SK-N-MC (cell line): ENCODE measurements around the gene PPHLN1.

ENCODE experiments used
- DNase-seq: peaks from one replicate; pipeline ENCODE4 v3.0.0-alpha.2; 2011; ENCODE audit warnings: low read depth, low spot score
- H3K27ac ChIP-seq: fragments of 200-600 bp; sonication (generic); 2 replicates; pipeline ENCODE4 v1.5.1; 2016; ENCODE audit warnings: mixed run types
- H3K36me3 ChIP-seq: fragments of 200-600 bp; sonication (generic); 2 replicates; pipeline ENCODE4 v1.6.1; 2017; ENCODE audit warnings: antibody characterized with exemption, low read length, mixed read lengths; ENCODE audit not compliant: insufficient read depth
- H3K4me3 ChIP-seq: fragments of 200-600 bp; sonication (generic); 2 replicates; pipeline ENCODE4 v1.5.1; 2016
- H3K9ac ChIP-seq: fragments of 200-600 bp; sonication (generic); 2 replicates; pipeline ENCODE4 v1.8.0; 2017; ENCODE audit warnings: mixed run types, mixed read lengths; ENCODE audit not compliant: insufficient read length
- H3K9me3 ChIP-seq: fragments of 200-600 bp; sonication (generic); 2 replicates; pipeline ENCODE4 v1.6.1; 2017; ENCODE audit warnings: low read depth, mild to moderate bottlenecking, antibody characterized with exemption, low read length, moderate library complexity, mixed read lengths
- EZH2 ChIP-seq: fragments of 200-600 bp; sonication (generic); IDR thresholded peaks from one replicate; pipeline ENCODE4 v1.6.1; 2017; ENCODE audit warnings: antibody characterized with exemption
- FOXP2 ChIP-seq: optimal IDR thresholded peaks from 2 replicates; pipeline ENCODE3; 2011; ENCODE audit warnings: mild to moderate bottlenecking, moderate library complexity; ENCODE audit not compliant: insufficient read depth; ENCODE audit errors: extremely low read length, control extremely low read depth
- POLR2AphosphoS5 ChIP-seq: IDR thresholded peaks from 2 replicates; pipeline ENCODE4 v1.6.1; 2012; ENCODE audit warnings: mild to moderate bottlenecking, low read depth, low read length, borderline replicate concordance

The PPHLN1 gene

DNA sequence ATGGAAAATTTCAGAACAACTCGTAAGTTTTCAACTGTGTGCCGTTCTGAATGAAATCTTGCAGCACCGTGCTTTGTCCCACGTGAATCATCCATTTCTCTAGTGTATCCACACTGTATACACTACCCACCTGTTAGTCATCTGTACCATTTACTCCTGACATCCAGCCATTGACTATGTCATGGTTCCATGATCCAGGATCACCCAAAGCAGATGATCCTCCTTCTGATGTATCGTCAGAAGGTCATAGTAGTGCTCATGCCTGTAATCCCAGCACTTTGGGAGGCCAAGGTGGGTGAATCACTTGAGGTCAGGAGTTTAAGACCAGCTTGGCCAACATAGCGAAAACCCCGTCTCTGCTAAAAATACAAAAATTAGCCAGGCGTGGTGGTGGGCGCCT, 122.9 kb downstream of the PPHLN1 start:
- DNase-seq, result no peak
- Histone ChIP-seq H3K4me3 (no peak overlapping the region), H3K9ac (no peak overlapping the region), H3K36me3 (peaks cover 29% of the 10 kb centered on the region), H3K9me3 (no peaks in the 10 kb centered on the region), H3K27ac (no peak overlapping the region)
- TF ChIP-seq EZH2 (no peak), FOXP2 (no peak), POLR2AphosphoS5 (no peak)

DNA sequence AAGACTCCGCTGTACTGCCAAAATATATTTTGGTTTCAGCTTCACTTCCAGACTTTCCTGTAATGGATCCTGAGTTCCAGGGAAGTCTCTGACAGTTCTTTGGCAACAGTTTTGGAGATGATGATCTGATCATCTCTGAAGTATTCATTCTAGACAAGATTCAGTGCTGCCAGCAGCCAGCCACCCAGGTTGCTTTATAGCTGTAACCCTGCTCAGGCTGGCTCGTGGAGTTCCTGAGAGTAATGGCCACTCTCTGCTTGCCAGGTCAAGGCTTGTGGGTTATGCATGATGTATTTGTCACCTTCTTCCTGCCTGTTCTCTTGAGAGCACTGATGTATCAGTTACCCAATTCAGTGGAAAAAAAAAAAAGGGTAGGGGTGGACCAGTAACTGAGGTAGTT, 124.3 kb downstream of the PPHLN1 start:
- DNase-seq, result no peak
- no peak overlapping the region for H3K4me3 ChIP-seq
- H3K9ac ChIP-seq, result no peak overlapping the region
- H3K27ac ChIP-seq, result no peak overlapping the region
- no peaks in the 10 kb centered on the region for H3K9me3 ChIP-seq
- peaks cover 18% of the 10 kb centered on the region for H3K36me3 ChIP-seq
- TF ChIP-seq EZH2 (no peak), POLR2AphosphoS5 (no peak), FOXP2 (no peak)

DNA sequence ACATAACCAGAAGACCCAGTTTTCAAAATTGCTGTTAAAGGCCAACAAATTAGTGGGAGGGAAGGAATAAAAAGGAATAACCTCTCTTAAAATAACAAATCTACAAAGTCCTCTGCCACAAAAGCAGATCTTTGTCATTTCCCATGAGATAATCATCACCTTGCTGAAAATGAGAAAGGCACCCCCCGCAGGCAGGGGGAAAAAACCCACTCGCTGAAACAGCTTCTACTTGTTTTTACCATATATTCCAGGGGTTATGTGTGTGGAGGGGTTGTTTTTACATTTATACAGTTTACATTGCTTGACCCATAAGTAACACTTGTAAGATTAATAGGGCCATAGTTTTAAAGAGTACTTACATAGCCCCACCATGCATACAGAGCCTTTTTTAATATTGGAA, 132.6 kb downstream of the PPHLN1 start:
- Histone ChIP-seq H3K36me3 (no peaks in the 10 kb centered on the region), H3K27ac (no peak overlapping the region)
- TF ChIP-seq EZH2 (no peak), FOXP2 (no peak), POLR2AphosphoS5 (no peak)

DNA sequence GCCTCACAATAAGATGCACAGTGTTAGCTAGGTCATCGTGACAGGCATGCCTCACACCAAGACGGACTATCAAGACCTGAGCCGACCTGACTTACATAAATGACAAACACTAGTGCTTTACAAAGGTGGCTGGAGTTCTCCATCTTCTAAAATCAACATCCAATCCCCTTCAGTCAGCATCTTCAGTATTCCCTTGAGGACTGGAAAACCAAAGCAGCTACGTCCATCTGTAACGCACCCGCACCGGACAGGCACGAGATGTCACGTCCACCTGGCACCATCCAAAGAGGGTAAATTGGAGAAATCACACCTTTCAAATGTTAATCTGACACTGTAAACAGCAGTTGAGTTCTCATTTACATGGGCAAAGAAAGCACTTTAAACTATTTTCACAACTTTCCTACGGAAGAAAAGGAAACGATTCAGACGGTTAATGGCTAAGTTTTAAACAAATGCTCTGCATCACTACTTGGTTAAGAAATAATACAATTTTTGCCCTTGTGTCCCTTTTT, 133.4 kb downstream of the PPHLN1 start:
- H3K4me3 ChIP-seq, result no peak overlapping the region
- H3K9ac ChIP-seq, result no peak overlapping the region
- TF ChIP-seq FOXP2, result no peak
- no peak for TF ChIP-seq EZH2
- no peak for TF ChIP-seq POLR2AphosphoS5
- H3K27ac ChIP-seq, result no peak overlapping the region
- no peaks in the 10 kb centered on the region for H3K36me3 ChIP-seq
- DNase-seq, result no peak
- H3K9me3 ChIP-seq, result no peaks in the 10 kb centered on the region

More for the DNA sequence above, 132.6 kb downstream of the PPHLN1 start:
- no peak overlapping the region for H3K4me3 ChIP-seq
- DNase-seq, result no peak
- no peaks in the 10 kb centered on the region for H3K9me3 ChIP-seq
- no peak overlapping the region for H3K9ac ChIP-seq

DNA sequence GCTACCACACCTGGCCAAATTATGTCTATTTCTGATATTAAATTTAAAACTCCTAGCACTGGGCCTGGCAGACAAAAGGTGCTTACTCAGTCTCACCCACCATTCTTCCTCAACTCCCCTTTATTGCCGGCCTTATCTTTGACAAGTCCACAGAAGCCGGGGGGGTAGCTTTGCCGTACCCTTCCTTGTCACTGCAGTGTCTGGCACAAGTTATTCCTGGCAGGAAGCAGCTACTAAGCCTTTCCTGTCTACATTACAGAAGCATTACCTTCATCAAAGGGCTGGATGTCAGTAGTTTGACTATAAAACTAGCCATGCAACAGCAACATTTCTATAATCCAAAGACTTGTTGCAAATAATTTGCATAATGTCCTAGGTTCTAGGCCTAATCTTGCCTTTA, 136.5 kb downstream of the PPHLN1 start:
- H3K9ac ChIP-seq, result no peak overlapping the region
- DNase-seq, result no peak
- H3K36me3 ChIP-seq, result no peaks in the 10 kb centered on the region
- H3K4me3 ChIP-seq, result no peak overlapping the region
- H3K9me3 ChIP-seq, result no peaks in the 10 kb centered on the region
- TF ChIP-seq EZH2 (no peak), POLR2AphosphoS5 (no peak), FOXP2 (no peak)
- no peak overlapping the region for H3K27ac ChIP-seq

DNA sequence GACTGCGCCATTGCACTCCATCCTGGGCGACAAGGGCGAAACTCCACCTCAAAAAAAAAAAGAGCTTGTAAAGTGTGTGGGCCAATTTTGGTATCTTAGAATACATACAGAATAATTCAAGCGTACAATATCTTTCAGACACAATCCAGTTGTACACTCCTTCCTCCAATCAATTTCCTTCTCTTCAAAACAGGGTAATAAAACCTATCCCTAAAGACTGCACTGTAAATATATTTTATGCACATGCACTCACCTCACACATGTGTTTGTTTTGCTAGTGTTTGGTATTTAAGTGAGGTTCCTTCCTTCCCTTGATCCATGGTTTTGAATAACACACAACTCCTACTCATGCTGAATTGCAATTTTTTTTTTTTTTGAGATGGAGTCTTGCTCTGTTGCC, 137.7 kb downstream of the PPHLN1 start:
- H3K27ac ChIP-seq, result no peak overlapping the region
- no peak overlapping the region for H3K9ac ChIP-seq
- H3K36me3 ChIP-seq, result no peaks in the 10 kb centered on the region
- no peak overlapping the region for H3K4me3 ChIP-seq
- DNase-seq, result no peak
- no peak for TF ChIP-seq POLR2AphosphoS5
- no peak for TF ChIP-seq FOXP2
- TF ChIP-seq EZH2, result no peak
- H3K9me3 ChIP-seq, result no peaks in the 10 kb centered on the region

DNA sequence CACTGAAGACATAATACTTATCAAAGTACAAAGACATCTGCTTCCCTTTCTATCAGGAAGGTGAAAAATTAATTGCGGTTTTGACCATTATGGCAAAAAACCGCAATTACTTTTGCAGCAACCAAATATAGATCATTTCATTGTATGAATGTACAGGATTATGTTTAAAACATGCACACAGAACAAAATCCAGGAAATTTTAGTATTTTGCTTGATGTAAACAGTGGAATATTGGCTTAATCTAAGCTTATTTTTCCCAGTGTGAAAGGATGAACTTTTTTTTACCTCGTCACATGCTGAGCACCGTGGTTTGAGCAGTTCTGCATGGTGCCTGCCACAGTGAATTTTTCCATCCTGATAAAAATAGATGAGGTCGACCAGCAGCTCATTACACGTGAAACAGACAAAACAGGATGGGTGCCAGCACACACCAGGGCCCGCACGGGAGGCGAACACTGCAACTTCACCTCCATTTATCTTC, 142.4 kb downstream of the PPHLN1 start:
- H3K27ac ChIP-seq, result no peak overlapping the region
- H3K9ac ChIP-seq, result peak overlapping the region; percentile 22
- no peaks in the 10 kb centered on the region for H3K36me3 ChIP-seq
- H3K9me3 ChIP-seq, result no peaks in the 10 kb centered on the region
- TF ChIP-seq FOXP2, result no peak
- TF ChIP-seq EZH2, result no peak
- no peak for TF ChIP-seq POLR2AphosphoS5
- no peak overlapping the region for H3K4me3 ChIP-seq
- DNase-seq, result no peak

DNA sequence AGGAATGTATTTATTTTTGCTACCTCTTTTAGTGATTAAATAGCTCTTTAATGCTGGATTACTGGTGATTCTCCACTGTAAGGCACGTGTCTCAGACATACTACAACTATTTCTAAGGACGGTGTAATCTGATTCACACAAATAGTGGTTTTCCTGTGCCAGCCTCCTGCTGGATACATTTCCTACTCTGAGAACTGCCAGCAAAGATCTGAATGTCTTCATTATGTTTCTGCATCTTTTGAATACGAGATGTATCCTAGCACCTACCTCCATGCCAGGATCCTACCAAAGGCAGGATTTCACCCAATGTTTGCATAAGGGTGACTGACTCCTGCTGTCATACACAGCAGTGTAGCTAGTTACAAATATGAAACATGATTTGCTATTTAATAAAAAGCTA, 143.0 kb downstream of the PPHLN1 start:
- H3K9me3 ChIP-seq, result no peaks in the 10 kb centered on the region
- H3K4me3 ChIP-seq, result no peak overlapping the region
- no peaks in the 10 kb centered on the region for H3K36me3 ChIP-seq
- TF ChIP-seq EZH2 (no peak), FOXP2 (no peak), POLR2AphosphoS5 (no peak)
- H3K27ac ChIP-seq, result 0 out of 2 replicates have a peak overlapping the region, but pooled peaks have one; percentile 7
- peak overlapping the region; percentile 22 for H3K9ac ChIP-seq
- DNase-seq, result no peak
